HL-60 (cell line): ENCODE results near the gene JPH3.

ENCODE experiments used
- CTCF ChIP-seq: IDR thresholded peaks from one replicate; pipeline ENCODE4 v1.5.1; 2011; ENCODE audit warnings: low read length, control low read depth, inconsistent platforms; ENCODE audit not compliant: insufficient read depth
- GABPA ChIP-seq: IDR thresholded peaks from 2 replicates; pipeline ENCODE4 v1.6.1; 2012; ENCODE audit warnings: low read depth
- POLR2AphosphoS5 ChIP-seq: IDR thresholded peaks from 2 replicates; pipeline ENCODE4 v1.6.1; 2012; ENCODE audit warnings: low read depth
- REST ChIP-seq: IDR thresholded peaks from 2 replicates; pipeline ENCODE4 v1.6.1; 2012; ENCODE audit warnings: low read depth; ENCODE audit not compliant: insufficient replicate concordance
- SPI1 ChIP-seq: IDR thresholded peaks from 2 replicates; pipeline ENCODE4 v1.6.1; 2012; ENCODE audit warnings: low read depth, mild to moderate bottlenecking, borderline replicate concordance

GRCh38 chr16:87652799-87653198 is 50.5 kb downstream of the JPH3 start:
- TF ChIP-seq GABPA: no peak
- TF ChIP-seq CTCF: no peak
- no peak for TF ChIP-seq POLR2AphosphoS5
- TF ChIP-seq REST: no peak
- no peak for TF ChIP-seq SPI1
